GM19238 (cell line): ENCODE data around the gene DNASE1L1.

ENCODE experiments used
- DNase-seq: peaks from one replicate; pipeline ENCODE4 v3.0.0; 2011; ENCODE audit warnings: low spot score; ENCODE audit not compliant: insufficient read length

Gene DNASE1L1

DNA sequence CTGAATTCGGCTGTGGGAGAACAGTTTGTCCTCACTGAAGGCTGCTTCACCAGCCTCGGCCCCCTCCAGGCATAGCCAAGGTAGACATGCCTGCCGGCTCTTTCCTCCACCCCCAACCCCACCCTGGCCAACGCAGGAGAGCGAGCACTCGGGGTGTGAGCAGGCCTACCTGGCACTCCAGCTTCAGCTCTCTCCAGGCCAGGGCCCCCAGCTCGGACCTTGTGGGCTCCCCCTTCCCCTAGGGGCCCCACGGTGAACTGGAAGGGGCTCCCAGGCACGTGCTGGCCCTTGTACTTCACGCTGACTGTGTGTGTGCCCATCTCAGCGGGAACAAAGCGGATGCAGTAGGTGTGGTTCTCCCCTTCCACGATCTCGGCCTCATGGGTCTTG, 57.0 kb downstream of the DNASE1L1 start:
- DNase-seq, result no peak
